Measurements from ENCODE around the gene DOP1A. TPM values are rescaled to one million over a fixed set of nuclear protein-coding genes. Genes with fewer than 3 reads are reported as not detected.

DOP1A gene
- polyA plus RNA-seq, 1 of the 3 experiments (the other 2 are of a cell fraction), result 3.4 TPM

DNA sequence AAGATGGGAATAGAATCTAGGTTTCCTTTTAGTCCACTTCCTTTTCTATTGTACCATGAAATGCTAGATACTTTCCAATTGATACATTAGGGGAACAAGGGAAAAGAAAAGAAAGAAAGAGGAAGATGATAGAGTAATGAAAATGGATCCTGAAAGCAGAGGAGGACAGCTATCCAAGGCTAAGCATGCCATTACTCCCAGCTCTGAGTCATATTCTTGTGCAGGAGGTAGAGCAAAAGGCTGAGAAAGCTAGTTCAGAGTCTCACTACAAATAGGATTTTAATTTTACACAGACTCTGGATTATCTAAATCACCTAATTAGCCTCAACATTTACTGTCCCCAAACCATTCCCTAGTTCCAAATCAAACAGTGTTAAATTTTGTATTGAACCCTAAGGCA is 149.3 kb downstream of the DOP1A start (continued):
- TF ChIP-seq TEAD4 (IDR thresholded peaks at IDR 0.05; ENCODE audit: borderline replicate concordance, insufficient read depth) (no peak), YY1 (IDR thresholded peaks at IDR 0.05; ENCODE audit: low read depth) (no peak), MEF2A (IDR thresholded peaks at IDR 0.05; ENCODE audit: borderline replicate concordance, low read depth) (no peak)

Other genes with a start within 250 kb of the DOP1A start
- gene UBE3D, start 1.8 kb upstream of the DOP1A start, polyA plus RNA-seq (2012; rRNA removed), result 3.4 and 3.8 TPM in 2 replicates
- 24.2 and 30.2 TPM in 2 replicates for gene PGM3, start 125.6 kb downstream of the DOP1A start, polyA plus RNA-seq (2012; rRNA removed)
- gene RWDD2A, start 125.7 kb downstream of the DOP1A start, polyA plus RNA-seq (2012; rRNA removed), result 3.4 and 5.8 TPM in 2 replicates

Measured in SK-N-SH (cell line).